Memory B cell (primary cell): ENCODE results near the gene ME1.
"Not testable (repeated sequence)": the region's sequence is repeated elsewhere in the genome, so short reads cannot be mapped to it uniquely, and the experiment has no call there.

ENCODE experiments used
- ATAC-seq: fragments of 150-1000 bp; cut with Tn5 transposase; 2 replicates; pipeline ENCODE4 v1.10.0; 2021; ENCODE audit warnings: low read depth, mild to moderate bottlenecking, moderate library complexity
- DNase-seq, 2 donors: peaks; one replicate each; pipeline ENCODE4 v3.0.0; 2022; ENCODE audit warnings: low spot score in 2 of 2
- H3K27ac Mint-ChIP-seq: one replicate; pipeline ENCODE4 v1.8.0; 2022; ENCODE audit warnings: mild to moderate bottlenecking, moderate library complexity, mixed read lengths
- H3K27me3 Mint-ChIP-seq: one replicate; pipeline ENCODE4 v1.8.0; 2022; ENCODE audit warnings: mixed read lengths
- H3K36me3 Mint-ChIP-seq: one replicate; pipeline ENCODE4 v1.8.0; 2022; ENCODE audit warnings: mild to moderate bottlenecking, mixed read lengths
- H3K4me1 Mint-ChIP-seq: one replicate; pipeline ENCODE4 v1.8.0; 2022; ENCODE audit warnings: mixed read lengths
- H3K4me3 Mint-ChIP-seq: one replicate; pipeline ENCODE4 v1.8.0; 2022; ENCODE audit warnings: mild to moderate bottlenecking, moderate library complexity, mixed read lengths
- H3K9me3 Mint-ChIP-seq: one replicate; pipeline ENCODE4 v1.8.0; 2022; ENCODE audit warnings: mixed read lengths

ME1 gene

DNA sequence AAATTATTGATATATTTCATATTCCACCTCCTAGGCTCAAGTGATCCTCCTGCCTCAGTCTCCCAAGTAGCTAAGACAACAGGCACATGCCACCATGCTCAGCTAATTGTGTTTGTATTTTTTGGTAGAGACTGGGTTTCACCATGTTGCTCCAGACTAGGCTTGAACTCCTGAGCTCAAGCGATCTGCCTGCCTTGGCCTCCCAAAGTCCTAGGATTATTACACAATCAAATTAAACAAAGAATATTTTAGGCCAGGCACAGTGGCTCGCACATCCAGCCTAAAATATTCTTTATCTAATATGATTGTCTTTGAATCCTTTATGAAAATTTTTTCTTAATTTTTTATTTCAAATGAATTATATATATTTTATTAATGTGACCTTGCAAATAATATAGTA lies 17.8 kb downstream of the ME1 start:
- ATAC-seq (no peak), DNase-seq (no peak)
- H3K9me3 Mint-ChIP-seq: peaks cover 1% of the 10 kb centered on the region
- no peak overlapping the region for H3K27ac Mint-ChIP-seq
- H3K36me3 Mint-ChIP-seq: no peaks in the 10 kb centered on the region
- no peak overlapping the region for H3K4me3 Mint-ChIP-seq
- H3K27me3 Mint-ChIP-seq: peaks cover 2% of the 10 kb centered on the region
- H3K4me1 Mint-ChIP-seq: no peaks in the 10 kb centered on the region

DNA sequence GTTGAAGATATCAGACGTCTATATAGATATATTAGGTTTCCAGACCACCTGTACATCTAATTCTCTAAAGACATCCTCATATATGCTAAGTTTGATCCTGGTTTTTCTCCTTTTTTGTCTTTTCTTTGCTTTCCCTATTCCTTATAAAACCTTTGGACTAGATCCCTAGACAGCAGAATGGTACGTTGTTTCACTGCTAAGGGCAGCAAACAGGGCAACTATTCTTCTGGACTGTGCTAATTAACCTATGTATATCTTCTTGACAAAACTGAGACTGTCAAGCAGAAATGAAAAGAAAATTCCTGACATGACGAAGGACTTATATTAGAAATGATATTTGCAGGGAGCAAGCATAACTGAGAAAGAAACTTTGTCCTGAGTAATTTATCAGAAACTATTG lies 19.1 kb downstream of the ME1 start:
- ATAC-seq (no peak), DNase-seq (no peak)
- no peaks in the 10 kb centered on the region for H3K36me3 Mint-ChIP-seq
- H3K9me3 Mint-ChIP-seq: peaks cover 3% of the 10 kb centered on the region
- H3K27me3 Mint-ChIP-seq: peaks cover 2% of the 10 kb centered on the region
- H3K4me3 Mint-ChIP-seq: no peak overlapping the region
- no peak overlapping the region for H3K27ac Mint-ChIP-seq
- no peaks in the 10 kb centered on the region for H3K4me1 Mint-ChIP-seq

DNA sequence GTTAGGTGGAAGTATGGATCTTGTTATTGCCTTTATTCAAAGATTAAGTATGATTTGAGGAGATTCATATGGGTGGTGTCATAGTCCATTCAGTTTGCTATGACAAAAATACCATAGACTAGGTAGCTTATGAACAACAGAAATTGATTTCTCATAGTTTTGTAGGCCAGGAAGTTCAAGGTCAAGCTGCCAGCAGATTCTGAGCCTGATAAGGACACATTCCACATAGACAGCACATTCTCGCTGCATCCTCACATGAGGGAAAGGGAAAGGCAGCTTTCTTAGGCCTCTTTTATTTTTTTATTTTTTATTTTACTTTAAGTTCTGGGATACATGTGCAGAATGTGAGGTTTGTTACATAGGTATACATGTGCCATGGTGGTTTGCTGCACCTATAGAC lies 27.7 kb downstream of the ME1 start:
- Mint-ChIP-seq H3K36me3 (no peaks in the 10 kb centered on the region), H3K27ac (no peak overlapping the region), H3K9me3 (peaks cover 2% of the 10 kb centered on the region), H3K4me1 (no peaks in the 10 kb centered on the region), H3K27me3 (no peaks in the 10 kb centered on the region), H3K4me3 (no peak overlapping the region)
- no peak for DNase-seq
- no peak for ATAC-seq

DNA sequence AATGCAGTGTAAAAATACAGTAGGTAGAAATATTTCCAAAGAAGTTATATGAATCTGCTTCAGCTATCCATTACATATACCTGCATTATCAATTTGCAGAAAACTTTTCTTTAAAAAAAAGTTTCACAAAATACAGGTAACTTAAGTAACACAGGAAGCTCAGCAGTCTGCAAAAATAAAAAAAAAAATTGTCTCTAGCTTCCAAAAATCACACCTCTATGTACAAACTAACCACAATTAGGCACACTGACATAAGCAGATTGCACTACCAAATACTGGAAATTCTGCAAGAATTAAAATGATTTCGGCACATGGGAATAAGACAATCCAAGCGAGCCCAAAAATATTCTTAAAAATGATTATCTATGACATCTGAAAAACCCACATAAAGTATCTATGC lies 41.2 kb downstream of the ME1 start:
- H3K4me1 Mint-ChIP-seq: no peaks in the 10 kb centered on the region
- H3K27ac Mint-ChIP-seq: no peak overlapping the region
- no peak for DNase-seq
- no peaks in the 10 kb centered on the region for H3K36me3 Mint-ChIP-seq
- no peaks in the 10 kb centered on the region for H3K27me3 Mint-ChIP-seq
- H3K9me3 Mint-ChIP-seq: no peaks in the 10 kb centered on the region
- no peak for ATAC-seq
- H3K4me3 Mint-ChIP-seq: no peak overlapping the region

- Mint-ChIP-seq H3K27me3 (no peaks in the 10 kb centered on the region), H3K27ac (no peak overlapping the region), H3K36me3 (no peaks in the 10 kb centered on the region), H3K9me3 (no peaks in the 10 kb centered on the region), H3K4me1 (no peaks in the 10 kb centered on the region), H3K4me3 (no peak overlapping the region)
- DNase-seq (no peak), ATAC-seq (no peak)
Measured at GRCh38 chr6:83385473-83385872, 45.4 kb downstream of the ME1 start.

DNA sequence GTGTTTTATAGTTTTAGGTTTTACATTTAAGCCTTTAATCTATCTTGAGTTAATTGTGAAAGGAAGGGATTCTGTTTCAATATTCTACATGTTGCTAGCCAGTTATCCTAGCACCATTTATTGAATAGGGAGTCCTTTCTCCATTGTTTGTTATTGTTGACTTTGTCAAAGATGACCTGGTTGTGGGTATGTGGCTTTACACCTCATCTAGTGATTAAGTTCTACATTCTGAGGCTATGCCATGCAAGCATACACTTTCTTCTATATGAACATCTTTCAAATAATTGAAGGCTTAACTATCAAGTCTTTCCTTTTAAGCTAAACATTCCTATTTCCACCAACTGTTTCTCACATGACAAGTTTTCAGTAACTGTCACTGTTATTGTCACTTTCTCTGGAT lies 46.1 kb downstream of the ME1 start:
- DNase-seq (no peak), ATAC-seq (no peak)
- Mint-ChIP-seq H3K4me1 (no peaks in the 10 kb centered on the region), H3K36me3 (no peaks in the 10 kb centered on the region), H3K27me3 (no peaks in the 10 kb centered on the region), H3K27ac (no peak overlapping the region), H3K4me3 (no peak overlapping the region), H3K9me3 (no peaks in the 10 kb centered on the region)

DNA sequence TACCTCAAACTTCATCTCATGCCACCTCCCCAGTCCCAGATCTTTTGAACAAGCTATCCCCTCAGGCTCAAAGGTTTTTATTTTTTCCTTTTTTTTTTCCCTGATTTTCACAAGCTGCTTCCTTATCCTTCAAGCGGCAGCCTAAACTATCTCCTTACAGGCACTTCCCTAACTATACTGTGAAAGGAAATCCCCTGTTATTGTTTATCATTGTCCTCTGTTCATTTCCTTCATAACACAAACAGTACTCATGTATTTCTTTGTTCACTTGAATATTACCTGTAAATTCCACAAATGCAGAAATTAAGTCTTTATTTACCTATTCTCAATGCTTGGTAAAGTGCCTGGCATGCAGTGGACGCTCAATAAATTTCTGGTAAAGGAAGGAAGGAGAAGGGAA lies 48.9 kb downstream of the ME1 start:
- no peak overlapping the region for H3K4me3 Mint-ChIP-seq
- ATAC-seq (no peak), DNase-seq (no peak)
- H3K4me1 Mint-ChIP-seq: no peaks in the 10 kb centered on the region
- no peak overlapping the region for H3K27ac Mint-ChIP-seq
- H3K9me3 Mint-ChIP-seq: no peaks in the 10 kb centered on the region
- no peaks in the 10 kb centered on the region for H3K36me3 Mint-ChIP-seq
- no peaks in the 10 kb centered on the region for H3K27me3 Mint-ChIP-seq

DNA sequence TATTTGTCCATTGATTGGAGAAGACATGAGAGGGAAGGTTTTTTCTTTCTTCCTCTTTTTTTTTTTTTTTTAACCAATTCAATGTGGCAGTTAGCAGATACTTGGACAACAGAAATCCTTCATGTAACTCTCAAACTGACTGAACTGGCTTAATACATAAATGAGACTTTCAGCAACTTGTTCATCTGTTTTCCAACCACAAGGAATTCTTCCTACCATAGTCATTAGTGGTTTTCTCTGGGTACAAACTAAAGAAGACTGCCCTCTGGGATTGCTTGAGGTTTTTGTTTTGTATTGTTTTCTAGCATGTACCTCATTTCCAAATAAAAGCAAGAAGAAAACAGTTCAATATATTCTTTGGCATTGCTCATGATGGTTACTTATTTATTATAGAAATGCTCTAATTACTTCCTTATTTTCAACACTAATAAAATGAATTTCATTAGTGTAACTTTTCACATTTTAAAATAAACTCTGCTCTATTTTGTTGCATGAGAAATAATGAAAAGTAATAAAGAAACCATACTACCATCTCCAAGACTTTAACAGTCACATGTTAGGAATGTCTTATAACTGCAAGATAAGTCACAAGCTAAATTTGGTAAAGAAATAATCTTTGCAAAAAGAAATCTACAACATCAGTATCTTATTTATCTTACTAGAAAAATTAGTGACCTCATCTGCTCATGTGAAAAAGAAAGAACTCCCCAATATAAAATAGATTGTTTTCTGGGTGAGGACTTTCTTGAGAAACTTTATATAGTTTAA lies 52.0 kb downstream of the ME1 start:
- Mint-ChIP-seq H3K4me1 (no peaks in the 10 kb centered on the region), H3K27me3 (no peaks in the 10 kb centered on the region), H3K27ac (no peak overlapping the region), H3K4me3 (no peak overlapping the region), H3K36me3 (no peaks in the 10 kb centered on the region), H3K9me3 (no peaks in the 10 kb centered on the region)
- ATAC-seq (no peak), DNase-seq (no peak)

DNA sequence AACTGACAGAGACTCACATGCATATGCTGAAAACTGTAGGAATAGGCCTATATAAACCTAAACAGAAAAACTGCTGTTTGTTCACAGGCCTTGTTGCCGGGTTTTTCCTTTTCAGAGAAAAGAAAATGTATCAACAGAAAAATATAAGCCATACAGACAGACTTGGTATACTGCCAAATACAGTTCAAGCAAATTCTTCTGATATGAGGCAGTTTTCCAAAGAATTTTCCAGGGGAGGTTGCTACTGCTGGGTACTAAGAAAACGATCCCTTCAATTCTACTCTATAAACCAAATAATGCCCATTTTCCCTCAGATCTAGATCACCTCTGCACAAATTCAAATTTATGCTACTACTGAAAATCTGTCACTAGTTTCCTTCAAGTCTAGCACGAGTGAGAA lies 59.4 kb downstream of the ME1 start:
- H3K36me3 Mint-ChIP-seq: no peaks in the 10 kb centered on the region
- DNase-seq (no peak), ATAC-seq (no peak)
- H3K9me3 Mint-ChIP-seq: no peaks in the 10 kb centered on the region
- no peak overlapping the region for H3K4me3 Mint-ChIP-seq
- no peaks in the 10 kb centered on the region for H3K4me1 Mint-ChIP-seq
- H3K27ac Mint-ChIP-seq: no peak overlapping the region
- H3K27me3 Mint-ChIP-seq: no peaks in the 10 kb centered on the region

- DNase-seq (no peak), ATAC-seq (no peak)
- no peaks in the 10 kb centered on the region for H3K27me3 Mint-ChIP-seq
- H3K4me3 Mint-ChIP-seq: no peak overlapping the region
- no peak overlapping the region for H3K27ac Mint-ChIP-seq
- no peaks in the 10 kb centered on the region for H3K9me3 Mint-ChIP-seq
- no peaks in the 10 kb centered on the region for H3K4me1 Mint-ChIP-seq
- H3K36me3 Mint-ChIP-seq: no peaks in the 10 kb centered on the region
Measured at GRCh38 chr6:83370567-83370966, 60.3 kb downstream of the ME1 start.

- Mint-ChIP-seq H3K27me3 (no peaks in the 10 kb centered on the region), H3K4me3 (no peak overlapping the region), H3K9me3 (no peaks in the 10 kb centered on the region), H3K4me1 (no peaks in the 10 kb centered on the region), H3K27ac (no peak overlapping the region), H3K36me3 (no peaks in the 10 kb centered on the region)
- no peak for ATAC-seq
- no peak for DNase-seq
Measured at GRCh38 chr6:83369692-83370091, 61.2 kb downstream of the ME1 start.

GRCh38 chr6:83368577-83368976 lies 62.3 kb downstream of the ME1 start:
- Mint-ChIP-seq H3K9me3 (no peaks in the 10 kb centered on the region), H3K4me1 (no peaks in the 10 kb centered on the region), H3K4me3 (no peak overlapping the region), H3K36me3 (no peaks in the 10 kb centered on the region), H3K27me3 (no peaks in the 10 kb centered on the region), H3K27ac (no peak overlapping the region)
- no peak for ATAC-seq
- no peak for DNase-seq

GRCh38 chr6:83367104-83367503 lies 63.7 kb downstream of the ME1 start:
- no peaks in the 10 kb centered on the region for H3K9me3 Mint-ChIP-seq
- H3K4me1 Mint-ChIP-seq: no peaks in the 10 kb centered on the region
- H3K27me3 Mint-ChIP-seq: no peaks in the 10 kb centered on the region
- H3K27ac Mint-ChIP-seq: no peak overlapping the region
- H3K4me3 Mint-ChIP-seq: no peak overlapping the region
- H3K36me3 Mint-ChIP-seq: no peaks in the 10 kb centered on the region
- no peak for ATAC-seq
- no peak for DNase-seq

DNA sequence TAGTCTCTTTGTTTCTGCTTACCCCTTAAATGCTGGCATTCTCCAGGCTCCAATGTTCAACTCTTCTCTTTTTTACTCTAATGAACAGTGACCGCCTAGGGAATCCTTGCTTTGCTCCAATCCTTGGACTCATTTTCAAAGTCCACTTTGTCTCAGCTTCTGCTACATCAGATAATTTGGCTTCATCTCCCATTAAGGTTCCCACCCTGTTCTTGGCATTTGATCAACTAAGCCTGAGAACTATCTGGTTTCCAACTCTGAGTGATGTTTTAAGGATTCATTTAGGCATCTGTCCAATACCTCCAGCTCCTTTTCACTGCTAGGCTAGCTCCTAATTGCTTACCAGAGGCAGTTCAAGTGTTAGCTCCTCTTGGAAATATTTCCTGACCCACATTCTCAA lies 64.9 kb downstream of the ME1 start:
- DNase-seq: no peak
- no peak overlapping the region for H3K4me3 Mint-ChIP-seq
- no peaks in the 10 kb centered on the region for H3K9me3 Mint-ChIP-seq
- no peak for ATAC-seq
- no peaks in the 10 kb centered on the region for H3K27me3 Mint-ChIP-seq
- H3K4me1 Mint-ChIP-seq: no peaks in the 10 kb centered on the region
- H3K27ac Mint-ChIP-seq: no peak overlapping the region
- no peaks in the 10 kb centered on the region for H3K36me3 Mint-ChIP-seq

DNA sequence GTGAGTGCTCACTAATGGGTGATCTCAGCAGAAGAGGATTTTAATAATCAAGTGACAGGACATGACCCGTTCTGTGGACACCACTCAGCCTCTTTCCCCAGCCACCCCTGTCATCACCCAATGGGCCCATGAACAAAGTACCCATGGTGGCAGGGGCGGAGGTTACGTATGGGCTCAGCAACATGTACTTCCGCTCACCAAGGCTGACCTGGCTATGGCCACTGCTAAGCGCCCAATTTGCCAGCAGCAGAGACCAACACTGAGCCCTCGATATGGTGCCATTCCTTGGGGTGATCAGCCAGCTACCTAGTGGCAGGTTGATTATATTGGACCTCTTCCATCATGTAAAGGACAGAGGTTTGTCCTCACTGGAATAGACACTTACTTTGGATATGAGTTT lies 68.5 kb downstream of the ME1 start:
- not testable (repeated sequence) for H3K36me3 Mint-ChIP-seq, H3K4me3 Mint-ChIP-seq, H3K4me1 Mint-ChIP-seq, H3K27ac Mint-ChIP-seq, ATAC-seq, H3K9me3 Mint-ChIP-seq, H3K27me3 Mint-ChIP-seq, DNase-seq
